GM23248 (cell line): ENCODE data around the gene HTR2C. TPM values are rescaled to one million over a fixed set of nuclear protein-coding genes. Genes with fewer than 3 reads are reported as not detected.
A peak's percentile ranks its signal among the peaks of the same experiment; 100 is the strongest.
"Not testable (repeated sequence)": the region's sequence is repeated elsewhere in the genome, so short reads cannot be mapped to it uniquely, and the experiment has no call there.

Experiments
- DNase-seq: peaks from one replicate; pipeline ENCODE4 v3.0.0-alpha.2; 2015
- H2AFZ ChIP-seq: fragments of 200-600 bp; sonication (generic); 2 replicates; pipeline ENCODE4 v1.6.1; 2016; ENCODE audit warnings: antibody characterized with exemption
- H3F3A ChIP-seq: fragments of 200-600 bp; sonication (generic); 2 replicates; pipeline ENCODE4 v1.6.1; 2016; ENCODE audit warnings: mild to moderate bottlenecking, antibody characterized with exemption, mixed run types; ENCODE audit not compliant: insufficient read depth
- H3K27ac ChIP-seq: fragments of 200-600 bp; sonication (generic); 2 replicates; pipeline ENCODE4 v1.5.1; 2016; ENCODE audit warnings: mild to moderate bottlenecking
- H3K27me3 ChIP-seq: fragments of 200-600 bp; sonication (generic); replicated peaks from 2 replicates; pipeline ENCODE4 v1.6.1; 2016; ENCODE audit warnings: mild to moderate bottlenecking; ENCODE audit not compliant: insufficient read depth
- H3K36me3 ChIP-seq: fragments of 200-600 bp; sonication (generic); 2 replicates; pipeline ENCODE4 v1.6.1; 2016; ENCODE audit warnings: low read depth, mild to moderate bottlenecking
- H3K4me1 ChIP-seq: fragments of 200-600 bp; sonication (generic); 2 replicates; pipeline ENCODE4 v1.6.1; 2016; ENCODE audit warnings: mild to moderate bottlenecking; ENCODE audit not compliant: insufficient read depth
- H3K4me2 ChIP-seq: fragments of 200-600 bp; sonication (generic); one replicate; pipeline ENCODE4 v1.6.1; 2016; ENCODE audit warnings: mild to moderate bottlenecking; ENCODE audit not compliant: unreplicated experiment
- H3K4me3 ChIP-seq: fragments of 200-600 bp; sonication (generic); 2 replicates; pipeline ENCODE4 v1.5.1; 2016; ENCODE audit warnings: mild to moderate bottlenecking
- H3K79me2 ChIP-seq: fragments of 200-600 bp; sonication (generic); 2 replicates; pipeline ENCODE4 v1.6.1; 2016; ENCODE audit warnings: mild to moderate bottlenecking; ENCODE audit not compliant: insufficient read depth
- H3K9ac ChIP-seq: fragments of 200-600 bp; sonication (generic); 2 replicates; pipeline ENCODE4 v1.6.1; 2016; ENCODE audit warnings: mild to moderate bottlenecking
- H3K9me2 ChIP-seq: fragments of 200-600 bp; sonication (generic); 2 replicates; pipeline ENCODE4 v1.6.1; 2016; ENCODE audit warnings: mixed run types, mild to moderate bottlenecking, moderate library complexity; ENCODE audit not compliant: insufficient read depth
- H3K9me3 ChIP-seq: fragments of 200-600 bp; sonication (generic); one replicate; pipeline ENCODE4 v1.6.1; 2017; ENCODE audit warnings: low read depth
- H4K20me1 ChIP-seq: fragments of 200-600 bp; sonication (generic); 2 replicates; pipeline ENCODE4 v1.6.0; 2016; ENCODE audit not compliant: insufficient read depth
- EZH2 ChIP-seq: fragments of 200-600 bp; sonication (generic); IDR thresholded peaks from 2 replicates; pipeline ENCODE4 v1.6.1; 2018; ENCODE audit warnings: antibody characterized with exemption, mild to moderate bottlenecking; ENCODE audit not compliant: insufficient read depth, poor library complexity, severe bottlenecking
- EZH2phosphoT487 ChIP-seq: fragments of 200-600 bp; sonication (generic); IDR thresholded peaks from 2 replicates; pipeline ENCODE4 v1.6.1; 2018; ENCODE audit warnings: antibody characterized with exemption, moderate library complexity, mild to moderate bottlenecking, low read depth; ENCODE audit not compliant: insufficient read depth
- WGBS, 2 experiments: methylation state at CpG; one replicate each; pipeline ENCODE4 v1.1.6; 2015 to 2017; ENCODE audit warnings: low lambda C conversion rate in 2 of 2, low coverage in 1 of 2; ENCODE audit errors: missing lambda C conversion rate in 2 of 2; 5-methylcytosine and 5-hydroxymethylcytosine counted together
- in situ Hi-C: fragments of 300-500 bp; cut with MboI; formaldehyde crosslinking; loops from 2 replicates; pipeline ENCODE4 v1.15.0; 2020
- polyA plus RNA-seq: library from polyadenylated mRNA; unstranded; fragments of >200 nt; fragmentation: Nextera tagmentation; extraction: Ambion mirVana; gene quantifications from 2 replicates; pipeline ENCODE4 v1.2.1, GENCODE V29; 2016
- total RNA-seq: library from RNA; depleted of rRNA; stranded (reverse); fragments of >200 nt; shearing (Covaris generic); gene quantifications from 2 replicates; pipeline ENCODE4 v1.2.3, GENCODE V29; 2014

Gene HTR2C
- total and polyA plus RNA-seq, 2 experiments from 2014 or later = not detected

DNA sequence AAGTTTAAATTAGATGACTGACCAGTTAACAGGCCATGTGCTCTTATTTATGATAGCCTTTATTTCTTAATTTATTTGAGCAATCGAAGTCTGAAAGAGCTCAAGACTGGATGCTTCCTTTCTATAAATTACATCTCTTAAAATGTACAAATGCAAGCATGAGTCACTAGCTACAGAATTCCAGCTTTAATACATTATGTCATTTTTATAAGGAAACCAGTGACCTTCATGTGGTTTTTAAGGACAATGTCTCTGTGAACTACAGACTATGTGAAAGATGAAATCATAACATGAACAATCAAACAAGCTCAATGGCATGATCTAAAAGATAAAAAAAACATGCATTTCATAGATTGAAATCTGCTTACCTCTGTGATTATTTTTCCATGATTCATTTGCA, 15.4 kb downstream of the HTR2C start:
- Histone ChIP-seq H3K36me3 (no peaks in the 10 kb centered on the region), H3K27ac (no peak overlapping the region), H3K9me3 (no peaks in the 10 kb centered on the region), H4K20me1 (no peaks in the 10 kb centered on the region), H3F3A (no peaks in the 10 kb centered on the region), H3K4me2 (no peak overlapping the region), H2AFZ (no peak overlapping the region), H3K4me1 (no peaks in the 10 kb centered on the region), H3K79me2 (no peaks in the 10 kb centered on the region), H3K9ac (no peak overlapping the region), H3K27me3 (no peaks in the 10 kb centered on the region), H3K9me2 (no peaks in the 10 kb centered on the region), H3K4me3 (no peak overlapping the region)
- no peak for TF ChIP-seq EZH2phosphoT487
- TF ChIP-seq EZH2 = no peak
- no peak for DNase-seq
- in situ Hi-C loops = no loop called here
- WGBS, 2 experiments = 90 to 92% methylated on average over 1 of the region's 1 CpG

- H3K27me3 ChIP-seq = no peaks in the 10 kb centered on the region
- H3K36me3 ChIP-seq = no peaks in the 10 kb centered on the region
- no peak overlapping the region for H3K4me3 ChIP-seq
- in situ Hi-C loops = no loop called here
- WGBS, 2 experiments = 75 to 85% methylated on average over 4 of the region's 4 CpGs
- H3K9ac ChIP-seq = no peak overlapping the region
- no peaks in the 10 kb centered on the region for H3F3A ChIP-seq
- TF ChIP-seq EZH2 (no peak), EZH2phosphoT487 (no peak)
- H2AFZ ChIP-seq = no peak overlapping the region
- DNase-seq = no peak
- H3K4me1 ChIP-seq = no peaks in the 10 kb centered on the region
- no peak overlapping the region for H3K4me2 ChIP-seq
- H4K20me1 ChIP-seq = no peaks in the 10 kb centered on the region
- H3K79me2 ChIP-seq = no peaks in the 10 kb centered on the region
- H3K9me3 ChIP-seq = no peaks in the 10 kb centered on the region
- H3K9me2 ChIP-seq = no peaks in the 10 kb centered on the region
- no peak overlapping the region for H3K27ac ChIP-seq
Measured at GRCh38 chrX:114599911-114600310, 16.0 kb downstream of the HTR2C start.

GRCh38 chrX:114606619-114607018, 22.7 kb downstream of the HTR2C start:
- H3K36me3 ChIP-seq, H3K27me3 ChIP-seq, H3K79me2 ChIP-seq, H2AFZ ChIP-seq, H3K4me3 ChIP-seq, H3K9me3 ChIP-seq, DNase-seq, H3K4me1 ChIP-seq, H3K9me2 ChIP-seq, in situ Hi-C loops, H4K20me1 ChIP-seq, H3K27ac ChIP-seq, H3F3A ChIP-seq, H3K9ac ChIP-seq, H3K4me2 ChIP-seq: not testable (repeated sequence)
- 86 to 93% methylated on average over 8 to 10 of the region's 10 CpGs for WGBS, 2 experiments

DNA sequence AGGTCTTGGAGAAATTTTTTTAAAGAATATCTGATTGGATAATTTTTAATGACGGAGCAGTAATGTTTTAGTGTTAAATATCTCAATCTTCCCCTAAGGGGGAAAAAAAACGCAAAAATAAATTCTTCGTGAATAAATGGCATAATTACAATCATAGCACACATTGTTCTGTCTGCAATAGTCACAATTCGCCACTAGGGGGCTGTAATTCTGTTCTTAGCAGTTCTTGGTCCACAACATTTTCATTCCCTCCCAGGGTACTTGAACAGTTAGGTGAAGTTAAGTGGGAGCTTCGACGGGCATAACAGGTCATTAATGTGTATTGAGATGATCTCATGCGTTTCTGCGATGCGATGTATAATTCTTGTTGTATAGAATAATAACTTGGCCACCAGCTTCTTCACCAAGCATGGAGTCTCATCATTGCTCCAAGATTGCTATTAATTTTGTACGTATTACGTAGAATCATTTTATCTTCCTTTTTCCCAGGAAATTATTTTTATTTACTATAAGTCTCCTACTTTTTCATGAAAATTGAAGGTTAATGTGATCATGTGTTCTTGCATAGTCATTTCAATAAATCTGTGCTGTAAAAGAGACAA, 27.2 kb downstream of the HTR2C start:
- H3K36me3 ChIP-seq = no peaks in the 10 kb centered on the region
- H3K79me2 ChIP-seq = no peaks in the 10 kb centered on the region
- H3K4me1 ChIP-seq = no peaks in the 10 kb centered on the region
- peak; percentile 42 for DNase-seq
- in situ Hi-C loops = loop anchor here (10.0 kb wide), 1 partner anchor 534 kb away; no protein-coding TSS in a partner anchor
- H3F3A ChIP-seq = no peaks in the 10 kb centered on the region
- H3K4me3 ChIP-seq = no peak overlapping the region
- H3K27me3 ChIP-seq = no peaks in the 10 kb centered on the region
- no peaks in the 10 kb centered on the region for H3K9me2 ChIP-seq
- no peak overlapping the region for H3K9ac ChIP-seq
- WGBS, 2 experiments = 39 to 41% methylated on average over 11 of the region's 11 CpGs
- no peaks in the 10 kb centered on the region for H3K9me3 ChIP-seq
- H3K4me2 ChIP-seq = no peak overlapping the region
- no peaks in the 10 kb centered on the region for H4K20me1 ChIP-seq
- H2AFZ ChIP-seq = no peak overlapping the region
- no peak overlapping the region for H3K27ac ChIP-seq
- TF ChIP-seq EZH2 = no peak
- TF ChIP-seq EZH2phosphoT487 = no peak

DNA sequence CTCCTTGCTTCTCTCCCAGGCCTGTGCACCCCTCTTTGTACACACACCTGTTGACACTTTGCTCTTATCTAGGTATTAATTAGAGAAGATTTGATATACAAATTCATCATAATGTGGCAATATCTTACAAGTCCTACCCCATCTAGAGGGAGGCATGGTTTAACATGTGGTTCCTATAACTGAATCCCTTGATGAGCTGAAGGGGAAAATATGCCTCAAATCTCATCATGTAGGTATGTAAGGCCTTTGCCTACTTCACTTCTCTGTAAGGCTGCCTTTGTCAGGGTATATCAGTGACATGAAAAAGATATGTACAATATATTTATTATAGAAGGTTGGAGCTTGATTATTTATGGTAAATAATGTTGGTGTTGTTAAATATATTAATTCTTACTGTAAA, 31.9 kb downstream of the HTR2C start:
- Histone ChIP-seq H3K9me3 (no peaks in the 10 kb centered on the region), H2AFZ (no peak overlapping the region), H3K27me3 (no peaks in the 10 kb centered on the region), H4K20me1 (no peaks in the 10 kb centered on the region), H3K36me3 (no peaks in the 10 kb centered on the region), H3K4me3 (no peak overlapping the region), H3K4me2 (no peak overlapping the region), H3F3A (no peaks in the 10 kb centered on the region), H3K79me2 (no peaks in the 10 kb centered on the region), H3K4me1 (no peaks in the 10 kb centered on the region), H3K9me2 (no peaks in the 10 kb centered on the region), H3K9ac (no peak overlapping the region), H3K27ac (no peak overlapping the region)
- DNase-seq = peak; percentile 28
- TF ChIP-seq EZH2 (no peak), EZH2phosphoT487 (no peak)
- in situ Hi-C loops = loop anchor here (10.0 kb wide), 1 partner anchor 529 kb away; no protein-coding TSS in a partner anchor
